Retinal pigment epithelial cell (primary cell): ENCODE data around the gene HES6.

Experiments used
- DNase-seq: peaks from one replicate; pipeline ENCODE4 v3.0.0-alpha.2; 2010; ENCODE audit warnings: low read depth
- H3K4me3 ChIP-seq: 2 replicates; pipeline ENCODE4 v1.5.1; 2011; ENCODE audit warnings: mild to moderate bottlenecking, low read length, control low read depth, moderate library complexity
- CTCF ChIP-seq: conservative IDR thresholded peaks from 2 replicates; pipeline ENCODE4 v1.5.1; 2011; ENCODE audit warnings: low read depth, low read length, control low read depth, inconsistent platforms

The HES6 gene

GRCh38 chr2:238238766-238239542 lies 884 bp downstream of the HES6 start:
- TF ChIP-seq CTCF = no peak
- no peak overlapping the region for H3K4me3 ChIP-seq
- DNase-seq = no peak

- no peak for DNase-seq
These were observed 1.5 kb downstream of the HES6 start for GRCh38 chr2:238238311-238238765.

GRCh38 chr2:238237431-238238135 lies 2.3 kb downstream of the HES6 start:
- H3K4me3 ChIP-seq = no peak overlapping the region
- no peak for DNase-seq
- TF ChIP-seq CTCF = no peak

More at GRCh38 chr2:238238311-238238765, 1.5 kb downstream of the HES6 start:
- no peak for TF ChIP-seq CTCF
- no peak overlapping the region for H3K4me3 ChIP-seq

GRCh38 chr2:238236571-238236970 lies 3.3 kb downstream of the HES6 start:
- H3K4me3 ChIP-seq = no peak overlapping the region
- no peak for TF ChIP-seq CTCF
- DNase-seq = no peak

GRCh38 chr2:238235856-238236255 lies 4.0 kb downstream of the HES6 start:
- TF ChIP-seq CTCF = no peak
- no peak overlapping the region for H3K4me3 ChIP-seq
- no peak for DNase-seq

- TF ChIP-seq CTCF = no peak
- no peak overlapping the region for H3K4me3 ChIP-seq
- no peak for DNase-seq
These were observed 4.5 kb downstream of the HES6 start for GRCh38 chr2:238235331-238235732.

GRCh38 chr2:238233625-238234024 lies 6.2 kb downstream of the HES6 start:
- H3K4me3 ChIP-seq = no peak overlapping the region
- no peak for DNase-seq
- TF ChIP-seq CTCF = no peak
